A673 (cell line): ENCODE measurements around the gene PGK2. TPM values are rescaled to one million over a fixed set of nuclear protein-coding genes. Genes with fewer than 3 reads are reported as not detected.

ENCODE experiments used
- BruUV-seq: library from RNA; stranded (reverse); fragments of 400-500 nt; replicated peaks from 2 replicates; lab custom pipeline; 2021; lab: Mats Ljungman, UMichigan
- CTCF ChIA-PET: fragments of 300-600 bp; sonication (Branson Sonifier 250); formaldehyde crosslinking; loops from one replicate; lab custom pipeline; 2022; ENCODE audit warnings: antibody characterized with exemption; lab: Charles Lee
- POLR2A ChIA-PET: fragments of 300-600 bp; sonication (Branson Sonifier 250); formaldehyde crosslinking; loops from one replicate; lab custom pipeline; 2022; ENCODE audit warnings: antibody characterized with exemption; ENCODE audit not compliant: low non-redundant PET; lab: Charles Lee
- DNase-seq: peaks from one replicate; pipeline ENCODE4 v3.0.0-alpha.2; 2015; ENCODE audit warnings: low spot score
- H3K27ac ChIP-seq: fragments of 200-600 bp; sonication (generic); 2 replicates; pipeline ENCODE4 v1.5.1; 2016; ENCODE audit warnings: mixed run types, low read depth, mild to moderate bottlenecking, mixed read lengths, antibody characterized with exemption, low read length; ENCODE audit not compliant: poor library complexity, severe bottlenecking
- H3K27me3 ChIP-seq: fragments of 200-600 bp; sonication (generic); replicated peaks from 2 replicates; pipeline ENCODE4 v1.6.1; 2017; ENCODE audit warnings: mixed run types, low read depth, mild to moderate bottlenecking, mixed read lengths, antibody characterized with exemption, low read length; ENCODE audit not compliant: insufficient read depth, poor library complexity
- H3K36me3 ChIP-seq: fragments of 200-600 bp; sonication (generic); 2 replicates; pipeline ENCODE4 v1.6.1; 2016; ENCODE audit warnings: mixed run types, mild to moderate bottlenecking, mixed read lengths, antibody characterized with exemption, low read length; ENCODE audit not compliant: insufficient read depth, poor library complexity, severe bottlenecking
- H3K4me1 ChIP-seq: fragments of 200-600 bp; sonication (generic); 2 replicates; pipeline ENCODE4 v1.6.1; 2017; ENCODE audit warnings: mixed run types, mild to moderate bottlenecking, mixed read lengths, antibody characterized with exemption, low read length; ENCODE audit not compliant: insufficient read depth, poor library complexity, severe bottlenecking
- H3K4me3 ChIP-seq: fragments of 200-600 bp; sonication (generic); 2 replicates; pipeline ENCODE4 v1.5.1; 2016; ENCODE audit warnings: low read depth, mixed run types, mild to moderate bottlenecking, mixed read lengths, low read length; ENCODE audit not compliant: poor library complexity, severe bottlenecking
- H3K9me3 ChIP-seq: fragments of 200-600 bp; sonication (generic); 2 replicates; pipeline ENCODE4 v1.6.1; 2016; ENCODE audit warnings: mixed run types, low read depth, mild to moderate bottlenecking, mixed read lengths, antibody characterized with exemption, low read length; ENCODE audit not compliant: poor library complexity, severe bottlenecking
- CTCF ChIP-seq: fragments of 300-800, 200-600 bp; sonication (generic); conservative IDR thresholded peaks from 2 replicates; pipeline ENCODE4 v1.5.1; 2017; ENCODE audit warnings: low read depth, mild to moderate bottlenecking, antibody characterized with exemption, low read length, moderate library complexity, mixed read lengths
- EZH2 ChIP-seq: fragments of 200-600 bp; sonication (generic); IDR thresholded peaks from 2 replicates; pipeline ENCODE4 v1.6.1; 2017; ENCODE audit warnings: borderline replicate concordance, low read depth, mild to moderate bottlenecking, mixed read lengths, antibody characterized with exemption, low read length; ENCODE audit not compliant: poor library complexity, severe bottlenecking
- intact Hi-C: fragments of 100-400 bp; cut with micrococcal nuclease; formaldehyde crosslinking; loops from one replicate; pipeline ENCODE4 v1.10.0; 2022; ENCODE audit not compliant: unreplicated experiment
- total RNA-seq: library from RNA; stranded (reverse); gene quantifications from 2 replicates; pipeline ENCODE4 v1.2.3, GENCODE V29; 2021

PGK2 gene
- total RNA-seq, 1 experiment from 2014 or later: not detected

- BruUV-seq: no TSS peak
- DNase-seq: no peak
- H3K27me3 ChIP-seq: no peaks in the 10 kb centered on the region
- POLR2A ChIA-PET: no interaction called here
- no peak overlapping the region for H3K27ac ChIP-seq
- H3K4me3 ChIP-seq: no peak overlapping the region
- H3K36me3 ChIP-seq: no peaks in the 10 kb centered on the region
- intact Hi-C loops: no loop called here
- no peaks in the 10 kb centered on the region for H3K4me1 ChIP-seq
- TF ChIP-seq CTCF (no peak), EZH2 (no peak)
- H3K9me3 ChIP-seq: no peaks in the 10 kb centered on the region
- CTCF ChIA-PET: no interaction called here
Observed at GRCh38 chr6:49782725-49783124, 4.4 kb downstream of the PGK2 start.

GRCh38 chr6:49782293-49782692, 4.8 kb downstream of the PGK2 start:
- POLR2A ChIA-PET: no interaction called here
- no peaks in the 10 kb centered on the region for H3K27me3 ChIP-seq
- CTCF ChIA-PET: no interaction called here
- no peak for TF ChIP-seq CTCF
- no peak for TF ChIP-seq EZH2
- no peaks in the 10 kb centered on the region for H3K36me3 ChIP-seq
- intact Hi-C loops: no loop called here
- H3K4me3 ChIP-seq: no peak overlapping the region
- no peak overlapping the region for H3K27ac ChIP-seq
- no peaks in the 10 kb centered on the region for H3K9me3 ChIP-seq
- no peaks in the 10 kb centered on the region for H3K4me1 ChIP-seq
- BruUV-seq: no TSS peak
- DNase-seq: no peak

GRCh38 chr6:49776444-49776843, 10.6 kb downstream of the PGK2 start:
- no peaks in the 10 kb centered on the region for H3K9me3 ChIP-seq
- no peak for DNase-seq
- no peaks in the 10 kb centered on the region for H3K36me3 ChIP-seq
- POLR2A ChIA-PET: no interaction called here
- no peak overlapping the region for H3K27ac ChIP-seq
- BruUV-seq: no TSS peak
- intact Hi-C loops: no loop called here
- TF ChIP-seq EZH2 (no peak), CTCF (no peak)
- H3K4me3 ChIP-seq: no peak overlapping the region
- H3K4me1 ChIP-seq: no peaks in the 10 kb centered on the region
- CTCF ChIA-PET: no interaction called here
- H3K27me3 ChIP-seq: no peaks in the 10 kb centered on the region
